ENCODE results near the gene TMEM134. TPM values are rescaled to one million over a fixed set of nuclear protein-coding genes. Genes with fewer than 3 reads are reported as not detected.

Gene TMEM134
- total RNA-seq, 3 donors from 2014 or later (not counting 1 experiment from before 2014, with no cell fraction given), result 57.8 to 65.7 (median 61.2) TPM

DNA sequence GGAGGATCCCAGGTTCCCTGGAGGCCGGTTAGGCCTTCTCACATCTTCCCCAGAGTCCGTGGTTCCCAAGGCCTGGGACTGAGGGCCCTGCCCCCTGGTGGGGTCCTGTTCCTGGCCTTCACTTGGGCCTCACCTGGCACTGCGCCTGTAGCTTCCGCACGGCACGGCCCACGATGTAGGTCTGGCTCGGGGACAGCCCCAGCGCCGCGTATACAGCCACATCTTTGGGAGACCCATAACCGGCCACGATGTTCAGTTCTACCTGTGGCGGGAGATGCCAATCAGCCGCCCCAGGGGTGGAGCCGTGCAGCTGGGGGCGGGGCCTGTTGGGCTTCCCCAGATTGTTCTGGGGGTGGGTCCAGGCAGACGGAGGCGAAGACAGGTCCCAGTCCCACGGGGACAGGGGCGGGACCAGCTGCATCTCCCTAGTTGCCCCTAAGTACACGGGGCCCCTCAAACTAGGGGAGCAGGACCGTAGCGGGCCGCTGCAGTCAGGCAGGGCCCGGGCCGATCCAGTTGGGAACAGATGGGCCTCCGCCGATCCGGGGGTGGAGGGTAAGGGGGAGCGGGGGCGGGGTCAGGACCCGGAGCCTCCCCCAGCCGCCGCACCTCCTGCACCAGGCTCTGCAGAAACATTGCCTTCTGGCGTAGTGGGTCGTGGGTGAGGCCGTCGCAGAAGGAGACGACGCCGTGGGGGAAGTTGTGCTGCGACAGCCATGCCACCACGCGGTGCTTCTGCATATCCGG is 23.9 kb upstream of the TMEM134 start:
- Histone ChIP-seq H3K36me3 (ENCODE audit: control insufficient read depth, insufficient read depth, low read length) (peaks cover 87% of the 10 kb centered on the region), H3K4me1 (ENCODE audit: control insufficient read depth, insufficient read depth, low read length) (peaks cover 6% of the 10 kb centered on the region), H3K27me3 (ENCODE audit: control insufficient read depth, insufficient read depth, low read length) (no peaks in the 10 kb centered on the region), H3K4me3 (ENCODE audit: low read length) (no peak overlapping the region), H3K27ac (ENCODE audit: low read length) (no peak overlapping the region), H3K9me3 (ENCODE audit: control insufficient read depth, insufficient read depth, low read length) (no peaks in the 10 kb centered on the region)
- intact Hi-C loops (cut with micrococcal nuclease), result no loop called here
- Mint-ChIP-seq H3K4me1 (peaks cover 7 to 12% of the 10 kb centered on the region in 2 donors), H3K27me3 (ENCODE audit: low read depth in 2 of 2) (no peaks in the 10 kb centered on the region), H3K27ac (no peak overlapping the region), H3K9me3 (no peaks in the 10 kb centered on the region), H3K4me3 (no peak overlapping the region), H3K36me3 (no peaks in the 10 kb centered on the region)
- DNase-seq (no peak), ATAC-seq (no peak)
- WGBS (ENCODE audit: insufficient coverage), result 89% methylated on average over 46 of the region's 46 CpGs
- TF ChIP-seq, protein P1, sequence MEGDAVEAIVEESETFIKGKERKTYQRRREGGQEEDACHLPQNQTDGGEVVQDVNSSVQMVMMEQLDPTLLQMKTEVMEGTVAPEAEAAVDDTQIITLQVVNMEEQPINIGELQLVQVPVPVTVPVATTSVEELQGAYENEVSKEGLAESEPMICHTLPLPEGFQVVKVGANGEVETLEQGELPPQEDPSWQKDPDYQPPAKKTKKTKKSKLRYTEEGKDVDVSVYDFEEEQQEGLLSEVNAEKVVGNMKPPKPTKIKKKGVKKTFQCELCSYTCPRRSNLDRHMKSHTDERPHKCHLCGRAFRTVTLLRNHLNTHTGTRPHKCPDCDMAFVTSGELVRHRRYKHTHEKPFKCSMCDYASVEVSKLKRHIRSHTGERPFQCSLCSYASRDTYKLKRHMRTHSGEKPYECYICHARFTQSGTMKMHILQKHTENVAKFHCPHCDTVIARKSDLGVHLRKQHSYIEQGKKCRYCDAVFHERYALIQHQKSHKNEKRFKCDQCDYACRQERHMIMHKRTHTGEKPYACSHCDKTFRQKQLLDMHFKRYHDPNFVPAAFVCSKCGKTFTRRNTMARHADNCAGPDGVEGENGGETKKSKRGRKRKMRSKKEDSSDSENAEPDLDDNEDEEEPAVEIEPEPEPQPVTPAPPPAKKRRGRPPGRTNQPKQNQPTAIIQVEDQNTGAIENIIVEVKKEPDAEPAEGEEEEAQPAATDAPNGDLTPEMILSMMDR (IDR thresholded peaks at IDR 0.05), result no peak

DNA sequence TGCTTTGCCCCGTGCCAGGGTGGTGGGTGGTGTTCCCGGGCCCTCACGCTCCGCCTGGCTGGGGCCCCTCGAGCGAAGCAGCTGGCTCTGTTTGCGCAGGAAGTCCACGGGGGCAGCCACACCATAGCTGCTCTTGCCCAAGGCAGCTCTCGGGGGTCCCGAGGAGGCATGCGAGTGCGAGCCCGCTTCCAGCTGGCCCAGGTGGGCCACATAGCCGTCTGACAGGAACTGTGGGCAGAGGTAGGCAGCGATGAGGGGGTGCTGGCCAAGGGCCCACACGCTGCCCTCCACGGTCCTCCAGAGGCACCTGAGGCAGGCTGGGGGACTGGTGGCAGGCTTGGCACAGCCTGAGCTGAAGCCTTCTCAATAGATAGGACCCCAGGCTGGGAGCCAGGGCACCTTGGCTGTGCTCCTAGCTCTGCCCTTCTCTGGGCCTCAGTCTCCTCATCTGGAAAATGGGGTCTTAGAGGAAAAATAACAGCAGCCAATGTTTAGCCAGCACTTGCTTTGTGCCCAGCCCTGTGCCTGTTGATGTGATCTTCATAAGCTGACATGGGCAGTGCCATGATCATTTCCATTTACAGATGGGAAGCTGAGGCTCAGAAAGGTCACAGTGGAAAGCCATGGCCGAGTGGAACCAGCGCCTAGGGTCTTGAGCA is 23.1 kb upstream of the TMEM134 start:
- no peaks in the 10 kb centered on the region for H3K36me3 Mint-ChIP-seq
- Histone ChIP-seq H3K36me3 (ENCODE audit: control insufficient read depth, insufficient read depth, low read length) (peaks cover 85% of the 10 kb centered on the region), H3K27me3 (ENCODE audit: control insufficient read depth, insufficient read depth, low read length) (no peaks in the 10 kb centered on the region), H3K9me3 (ENCODE audit: control insufficient read depth, insufficient read depth, low read length) (no peaks in the 10 kb centered on the region), H3K4me3 (ENCODE audit: low read length) (no peak overlapping the region), H3K27ac (ENCODE audit: low read length) (no peak overlapping the region), H3K4me1 (ENCODE audit: control insufficient read depth, insufficient read depth, low read length) (peaks cover 12% of the 10 kb centered on the region)
- TF ChIP-seq, protein P1 (IDR thresholded peaks at IDR 0.05), result no peak
- no peak overlapping the region for H3K4me3 Mint-ChIP-seq
- no peak overlapping the region for H3K27ac Mint-ChIP-seq
- intact Hi-C loops (cut with micrococcal nuclease), result no loop called here
- no peak for DNase-seq
- H3K4me1 Mint-ChIP-seq, result peaks cover 14 to 19% of the 10 kb centered on the region in 2 donors
- 95% methylated on average over 19 of the region's 19 CpGs for WGBS (ENCODE audit: insufficient coverage)
- H3K27me3 Mint-ChIP-seq (ENCODE audit: low read depth in 2 of 2), result no peaks in the 10 kb centered on the region
- no peaks in the 10 kb centered on the region for H3K9me3 Mint-ChIP-seq
- no peak for ATAC-seq

DNA sequence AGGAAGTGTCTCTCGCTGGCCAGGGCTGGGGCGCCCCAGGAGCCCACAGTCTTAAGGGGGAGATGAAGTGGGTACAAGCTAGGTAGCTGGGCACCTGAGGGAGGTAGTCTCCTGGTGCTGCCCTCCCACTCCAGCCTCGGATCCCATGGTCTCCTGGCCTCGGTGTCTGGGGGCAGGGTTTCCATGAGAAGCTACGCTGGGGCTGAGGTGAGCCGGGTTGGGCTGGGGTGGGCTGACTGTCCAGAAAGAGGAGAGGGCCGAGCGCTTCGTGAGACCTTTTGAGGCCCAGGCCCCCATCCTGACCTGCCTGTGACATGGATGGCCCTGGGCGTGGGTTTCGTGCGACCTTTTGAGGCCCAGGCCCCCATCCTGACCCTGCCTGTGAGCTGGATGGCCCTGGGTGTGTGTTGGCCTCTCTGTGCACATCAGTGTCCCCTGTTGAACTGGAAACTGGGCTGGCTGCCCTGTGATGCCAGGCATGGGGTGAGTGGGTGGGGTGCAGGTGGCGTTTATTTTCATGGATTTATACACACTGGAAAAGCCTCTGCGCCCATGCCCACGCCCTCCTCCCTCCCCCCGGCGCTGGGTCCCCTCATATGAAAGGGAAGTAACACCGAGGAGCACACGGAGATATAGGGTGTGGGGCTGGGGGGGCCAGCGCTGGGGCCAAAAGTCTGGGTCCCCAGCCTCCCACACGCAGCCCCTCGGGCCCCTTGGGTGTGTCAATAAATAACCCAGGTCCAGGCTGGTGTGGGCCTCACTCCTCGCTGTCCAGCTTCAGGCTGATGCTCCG is 22.4 kb upstream of the TMEM134 start:
- intact Hi-C loops (cut with micrococcal nuclease), result no loop called here
- Mint-ChIP-seq H3K4me1 (peaks cover 15 to 21% of the 10 kb centered on the region in 2 donors), H3K4me3 (no peak overlapping the region), H3K27me3 (ENCODE audit: low read depth in 2 of 2) (no peaks in the 10 kb centered on the region), H3K9me3 (no peaks in the 10 kb centered on the region), H3K27ac (peak overlapping the region in 1 of 2 donors; percentile 33), H3K36me3 (no peaks in the 10 kb centered on the region)
- Histone ChIP-seq H3K36me3 (ENCODE audit: control insufficient read depth, insufficient read depth, low read length) (peaks cover 85% of the 10 kb centered on the region), H3K27me3 (ENCODE audit: control insufficient read depth, insufficient read depth, low read length) (no peaks in the 10 kb centered on the region), H3K4me3 (ENCODE audit: low read length) (no peak overlapping the region), H3K4me1 (ENCODE audit: control insufficient read depth, insufficient read depth, low read length) (peaks cover 19% of the 10 kb centered on the region), H3K27ac (ENCODE audit: low read length) (no peak overlapping the region), H3K9me3 (ENCODE audit: control insufficient read depth, insufficient read depth, low read length) (no peaks in the 10 kb centered on the region)
- 93% methylated on average over 24 of the region's 24 CpGs for WGBS (ENCODE audit: insufficient coverage)
- DNase-seq, result no peak
- ATAC-seq, result no peak
- TF ChIP-seq, protein P1 (IDR thresholded peaks at IDR 0.05), result no peak
